HepG2 (cell line): ENCODE results near the gene UPB1. TPM values are rescaled to one million over a fixed set of nuclear protein-coding genes. Genes with fewer than 3 reads are reported as not detected.

ENCODE experiments used
- BRCA1 ChIP-seq: sonication (generic); formaldehyde crosslinking; IDR thresholded peaks from 2 replicates; pipeline ENCODE4 v1.4.0; 2020; ENCODE audit warnings: missing genetic modification reagents
- CBX5 ChIP-seq: sonication (generic); formaldehyde crosslinking; IDR thresholded peaks from 2 replicates; pipeline ENCODE4 v1.4.0; 2020; ENCODE audit warnings: missing genetic modification reagents, borderline replicate concordance
- CEBPG ChIP-seq: IDR thresholded peaks from 2 replicates; pipeline ENCODE4 v1.6.1; 2016
- DMTF1 ChIP-seq: sonication (generic); formaldehyde crosslinking; IDR thresholded peaks from 2 replicates; pipeline ENCODE4 v1.4.0; 2020; ENCODE audit warnings: mild to moderate bottlenecking, missing genetic modification reagents
- DNMT1 ChIP-seq: sonication (generic); formaldehyde crosslinking; IDR thresholded peaks from 2 replicates; pipeline ENCODE4 v1.5.1; 2020; ENCODE audit warnings: mild to moderate bottlenecking, missing genetic modification reagents
- ELF3 ChIP-seq: IDR thresholded peaks from 2 replicates; pipeline ENCODE4 v1.6.1; 2016; ENCODE audit warnings: missing genetic modification reagents, missing compliant biosample characterization
- EP300 ChIP-seq, 3 experiments: sonication (generic) in 1 of 3; formaldehyde crosslinking in 1 of 3; IDR thresholded peaks; 2 replicates each; pipeline versions ENCODE4 v1.5.1 to v1.6.1; 2011 to 2020; ENCODE audit warnings: low read depth in 2 of 3, low read length in 2 of 3, borderline replicate concordance in 1 of 3, improper control_type of control experiment in 1 of 3, mild to moderate bottlenecking in 1 of 3, missing genetic modification reagents in 1 of 3, moderate library complexity in 1 of 3
- FOXP1 ChIP-seq, 2 experiments: fragments of 450-650 bp in 1 of 2; IDR thresholded peaks; 2 replicates each; pipeline ENCODE4 v1.6.1; 2017 to 2018; ENCODE audit warnings: antibody characterized with exemption in 1 of 2
- ISL2 ChIP-seq: sonication (generic); formaldehyde crosslinking; IDR thresholded peaks from 2 replicates; pipeline ENCODE4 v1.5.0; 2020; ENCODE audit warnings: missing genetic modification reagents
- KLF13 ChIP-seq: sonication (generic); formaldehyde crosslinking; IDR thresholded peaks from 2 replicates; pipeline ENCODE4 v1.4.0; 2020; ENCODE audit warnings: mild to moderate bottlenecking, missing genetic modification reagents
- KMT2B ChIP-seq: IDR thresholded peaks from 2 replicates; pipeline ENCODE4 v1.6.1; 2016; ENCODE audit warnings: missing genetic modification reagents, missing compliant biosample characterization
- MBNL3 ChIP-seq: fragments of 250-450 bp; sonication (Bioruptor Pico); conservative IDR thresholded peaks from 2 replicates; pipeline ENCODE4 v1.8.0; 2022; ENCODE audit warnings: mild to moderate bottlenecking, inconsistent platforms
- NR2F2 ChIP-seq: IDR thresholded peaks from 2 replicates; pipeline ENCODE4 v1.6.1; 2012; ENCODE audit warnings: low read depth, inconsistent platforms, borderline replicate concordance
- NR2F6 ChIP-seq, 2 experiments: IDR thresholded peaks; 2 replicates each; pipeline ENCODE4 v1.6.1; 2016; ENCODE audit warnings: antibody characterized with exemption in 1 of 2, mild to moderate bottlenecking in 1 of 2
- POGZ ChIP-seq: sonication (generic); formaldehyde crosslinking; IDR thresholded peaks from 2 replicates; pipeline ENCODE4 v1.4.0; 2020; ENCODE audit warnings: mild to moderate bottlenecking, missing genetic modification reagents
- SETDB1 ChIP-seq: sonication (generic); formaldehyde crosslinking; IDR thresholded peaks from 2 replicates; pipeline ENCODE4 v1.5.1; 2020; ENCODE audit warnings: missing genetic modification reagents, mild to moderate bottlenecking, borderline replicate concordance
- SMAD1 ChIP-seq: sonication (generic); formaldehyde crosslinking; IDR thresholded peaks from 2 replicates; pipeline ENCODE4 v1.4.0; 2020; ENCODE audit warnings: missing genetic modification reagents, low read depth, mild to moderate bottlenecking, borderline replicate concordance
- TMF1 ChIP-seq: sonication (generic); formaldehyde crosslinking; IDR thresholded peaks from 2 replicates; pipeline ENCODE4 v1.8.1; 2022; ENCODE audit warnings: low read depth, missing genetic modification reagents
- YEATS2 ChIP-seq: sonication (generic); formaldehyde crosslinking; IDR thresholded peaks from 2 replicates; pipeline ENCODE4 v1.4.0; 2020; ENCODE audit warnings: missing genetic modification reagents, borderline replicate concordance
- ZNF280D ChIP-seq: sonication (generic); formaldehyde crosslinking; IDR thresholded peaks from 2 replicates; pipeline ENCODE4 v1.5.1; 2020; ENCODE audit warnings: mild to moderate bottlenecking, missing genetic modification reagents
- ZNF503 ChIP-seq: sonication (generic); formaldehyde crosslinking; IDR thresholded peaks from 2 replicates; pipeline ENCODE4 v1.4.0; 2020; ENCODE audit warnings: missing genetic modification reagents
- ZNF543 ChIP-seq: sonication (generic); formaldehyde crosslinking; IDR thresholded peaks from 2 replicates; pipeline ENCODE4 v1.4.0; 2020; ENCODE audit warnings: mild to moderate bottlenecking, missing genetic modification reagents
- ZNF790 ChIP-seq: sonication (generic); formaldehyde crosslinking; IDR thresholded peaks from 2 replicates; pipeline ENCODE4 v1.8.0; 2022; ENCODE audit warnings: missing genetic modification reagents, mild to moderate bottlenecking, borderline replicate concordance
- polyA plus RNA-seq, 8 experiments: library from polyadenylated mRNA; depleted of rRNA in 3 of 8; stranded (reverse) in 7 of 8; unstranded in 1 of 8; fragments of >200 nt; fragmentation: Illumina TruSeq in 4 of 8; extraction: Trizol in 4 of 8; gene quantifications; 2 replicates each; pipeline versions ENCODE4 v1.2.1 to v1.2.3, GENCODE V29; 2011 to 2016; ENCODE audit warnings: low read depth in 4 of 8, missing spikeins in 1 of 8, mixed read lengths in 1 of 8; ENCODE audit not compliant: insufficient read depth in 1 of 8
- total RNA-seq, 5 experiments: library from RNA; depleted of rRNA; stranded (reverse); fragments of >200 nt; fragmentation: Illumina TruSeq; extraction: Trizol; gene quantifications; 2 replicates each; pipeline ENCODE4 v1.2.3, GENCODE V29; 2016; ENCODE audit warnings: low read depth in 1 of 5

The UPB1 gene
- total and polyA plus RNA-seq, 2 of the 13 experiments (the other 11 are each of a cell fraction or from before 2014, with no cell fraction given) = 0.38 to 1.2 TPM

- TF ChIP-seq YEATS2 (peak; percentile 40; the same call in 1 of the 2 replicates), CBX5 (peak; percentile 32; the same call in 1 of the 2 replicates), ZNF790 (no peak), CEBPG (CRISPR knock-in tag) (peak; percentile 82), ISL2 (no peak), DMTF1 (CRISPR knock-in tag) (no peak), KMT2B (CRISPR knock-in tag) (no peak), EP300 (IDR thresholded peaks at IDR 0.05; ENCODE audit: low read depth in 2 of 2, low read length in 2 of 2) (peak in 1 of 2 experiments; percentile 29; a peak in 1 of 4 replicates), EP300 (CRISPR knock-in tag; IDR thresholded peaks at IDR 0.05; ENCODE audit: borderline replicate concordance) (0 out of 2 replicates have a peak, but pooled peaks have one; percentile 29), NR2F6 (IDR thresholded peaks at IDR 0.05) (no peak), NR2F6 (CRISPR knock-in tag; IDR thresholded peaks at IDR 0.05) (no peak), KLF13 (CRISPR knock-in tag) (no peak), DNMT1 (CRISPR knock-in tag) (no peak), BRCA1 (CRISPR knock-in tag) (no peak), NR2F2 (no peak), ZNF503 (no peak), POGZ (CRISPR knock-in tag) (no peak), ZNF543 (CRISPR knock-in tag) (no peak), ZNF280D (CRISPR knock-in tag) (no peak), TMF1 (CRISPR knock-in tag) (no peak), MBNL3 (no peak), ELF3 (CRISPR knock-in tag) (no peak), FOXP1 (IDR thresholded peaks at IDR 0.05) (no peak), FOXP1 (CRISPR knock-in tag; IDR thresholded peaks at IDR 0.05) (no peak), SETDB1 (CRISPR knock-in tag) (no peak), SMAD1 (CRISPR knock-in tag) (no peak)
Measured at GRCh38 chr22:24564376-24565058, 69.4 kb downstream of the UPB1 start (continued).
